Kidney (tissue), 14 donors: Measurements from ENCODE around the gene TMEM109. TPM values are rescaled to one million over a fixed set of nuclear protein-coding genes. Genes with fewer than 3 reads are reported as not detected.

Experiments
- DNase-seq, 5 donors: peaks; one replicate each; pipeline ENCODE4 v3.0.0-alpha.2; 2013 to 2020
- FAIRE-seq: peaks from 2 replicates; lab custom pipeline; 2012; peaks lifted over from hg19 to GRCh38; lab: Jason Lieb, UNC
- H3K27ac ChIP-seq, 2 donors: one replicate each; pipeline ENCODE4 v1.7.0; 2013; ENCODE audit warnings: low read depth in 2 of 2, low read length in 2 of 2, inconsistent platforms in 1 of 2
- H3K27me3 ChIP-seq: one replicate; pipeline ENCODE4 v1.7.1; 2013; ENCODE audit warnings: low read length, inconsistent platforms; ENCODE audit not compliant: control insufficient read depth, insufficient read depth
- H3K36me3 ChIP-seq, 3 donors: one replicate each; pipeline versions ENCODE4 v1.7.0 to v1.7.1; 2013; ENCODE audit warnings: low read length in 3 of 3, control low read depth in 1 of 3, inconsistent platforms in 1 of 3; ENCODE audit not compliant: insufficient read depth in 3 of 3, control insufficient read depth in 2 of 3
- H3K4me1 ChIP-seq, 3 donors: one replicate each; pipeline versions ENCODE4 v1.7.0 to v1.7.1; 2013; ENCODE audit warnings: low read length in 3 of 3, inconsistent platforms in 1 of 3, low read depth in 1 of 3; ENCODE audit not compliant: control insufficient read depth in 2 of 3, insufficient read depth in 2 of 3
- H3K4me3 ChIP-seq, 3 donors: one replicate each; pipeline versions ENCODE4 v1.7.0 to v1.8.1; 2013; ENCODE audit warnings: low read length in 3 of 3, control low read depth in 1 of 3, inconsistent platforms in 1 of 3
- H3K9ac ChIP-seq, 3 donors: one replicate each; pipeline versions ENCODE4 v1.7.0 to v1.7.1; 2013; ENCODE audit warnings: low read length in 3 of 3, control low read depth in 1 of 3, inconsistent platforms in 1 of 3
- H3K9me3 ChIP-seq, 3 donors: one replicate each; pipeline versions ENCODE4 v1.7.0 to v1.7.1; 2013; ENCODE audit warnings: low read length in 3 of 3, control low read depth in 1 of 3, inconsistent platforms in 1 of 3; ENCODE audit not compliant: control insufficient read depth in 2 of 3, insufficient read depth in 1 of 3
- CTCF ChIP-seq: IDR thresholded peaks from 3 replicates; pipeline ENCODE4 v1.5.1; 2012; ENCODE audit warnings: mild to moderate bottlenecking, moderate library complexity, borderline replicate concordance; ENCODE audit not compliant: insufficient read depth; ENCODE audit errors: extremely low read depth
- intact Hi-C: fragments of 100-400 bp; cut with DNase I; formaldehyde crosslinking; loops from one replicate; pipeline ENCODE4 v1.11.1; 2022
- polyA plus RNA-seq: library from polyadenylated mRNA; stranded (reverse); fragments of 350-450 nt; fragmentation: Illumina TruSeq; extraction: RNeasy Lipid Tissue Mini Kit (QIAGEN cat#74804); gene quantifications from one replicate; pipeline ENCODE4 v1.2.3, GENCODE V29; 2014; ENCODE audit warnings: low read depth, low replicate concordance; ENCODE audit not compliant: insufficient read depth
- total RNA-seq: library from RNA; stranded (reverse); fragmentation: NEBNext Ultra II Directional; extraction: Animal tissue kit (Norgen Biotek cat#: 25700); gene quantifications from one replicate; pipeline ENCODE4 v1.2.1, GENCODE V29; 2021
- donor health status: control.
- donor health status: control.
- donor health status: control.
- donor health status: control.
- donor health status: control.
- donor health status: DM: yes; HTN: yes; CAD: no.
- donor health status: Normal renal cell carcinoma (clear cell type).

Gene TMEM109
- total and polyA plus RNA-seq, 2 donors from 2014 or later = 130 to 139 TPM

- Histone ChIP-seq H3K4me3 (no peak within 1 kb of the TSS), H3K9me3 (no peaks in the 10 kb centered on the region), H3K4me1 (no peaks in the 10 kb centered on the region), H3K36me3 (no peaks in the 10 kb centered on the region), H3K27me3 (no peaks in the 10 kb centered on the region), H3K9ac (no peak within 1 kb of the TSS), H3K27ac (no peak within 1 kb of the TSS)
- DNase-seq (peak in 3 of 5 donors; percentile 37 to 55 (median 51)), FAIRE-seq (no peak)
- intact Hi-C loops = no loop called here
- no peak for TF ChIP-seq CTCF
Measured at GRCh38 chr11:60866911-60867870, 46.8 kb upstream of the TMEM109 start, which contains the start of gene ZP1. ZP1 (plus strand) TSS chr11:60867542; CDS start chr11:60867562, 20 bp downstream.

DNA sequence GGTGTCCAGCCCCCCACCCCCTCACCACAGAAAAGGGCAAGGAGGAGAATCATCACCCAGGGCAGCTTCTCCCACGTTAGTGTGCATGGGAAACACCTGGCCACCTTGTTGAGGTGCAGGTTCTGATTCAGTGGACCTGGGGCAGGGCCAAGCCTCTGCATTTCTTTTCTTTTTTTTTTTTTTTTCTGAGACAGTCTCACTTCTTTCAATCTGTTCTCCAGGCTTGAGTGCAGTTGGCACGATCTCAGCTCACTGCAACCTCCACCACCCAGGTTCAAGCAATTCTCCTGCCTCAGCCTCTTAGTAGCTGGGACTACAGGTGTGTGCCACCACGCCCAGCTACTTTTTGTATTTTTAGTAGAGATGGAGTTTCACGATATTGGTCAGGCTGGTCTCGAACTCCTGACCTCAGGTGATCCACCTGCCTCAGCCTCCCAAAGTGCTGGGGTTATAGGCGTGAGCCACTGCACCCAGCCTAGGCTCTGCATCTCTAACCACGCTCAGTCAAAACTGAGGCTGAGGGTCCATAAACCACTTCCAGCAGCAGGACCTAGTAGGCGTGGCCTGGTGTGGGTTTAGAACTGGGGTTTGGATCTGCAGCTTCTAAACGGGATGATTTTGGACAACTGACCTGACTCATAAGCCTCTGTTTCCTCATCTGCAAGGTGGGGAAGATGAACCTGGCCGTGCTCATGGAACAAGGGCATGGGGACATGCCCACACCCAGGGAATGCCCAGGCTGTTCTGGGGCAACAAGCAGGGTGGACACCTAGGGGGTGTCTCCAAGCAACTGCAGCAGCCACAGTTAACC, 45.9 kb upstream of the TMEM109 start:
- H3K27me3 ChIP-seq = no peaks in the 10 kb centered on the region
- DNase-seq (no peak), FAIRE-seq (no peak)
- H3K9me3 ChIP-seq = no peaks in the 10 kb centered on the region
- H3K27ac ChIP-seq = no peak overlapping the region
- no peak for TF ChIP-seq CTCF
- intact Hi-C loops = no loop called here
- no peak overlapping the region for H3K4me3 ChIP-seq
- H3K4me1 ChIP-seq = no peaks in the 10 kb centered on the region
- no peaks in the 10 kb centered on the region for H3K36me3 ChIP-seq
- H3K9ac ChIP-seq = no peak overlapping the region

DNA sequence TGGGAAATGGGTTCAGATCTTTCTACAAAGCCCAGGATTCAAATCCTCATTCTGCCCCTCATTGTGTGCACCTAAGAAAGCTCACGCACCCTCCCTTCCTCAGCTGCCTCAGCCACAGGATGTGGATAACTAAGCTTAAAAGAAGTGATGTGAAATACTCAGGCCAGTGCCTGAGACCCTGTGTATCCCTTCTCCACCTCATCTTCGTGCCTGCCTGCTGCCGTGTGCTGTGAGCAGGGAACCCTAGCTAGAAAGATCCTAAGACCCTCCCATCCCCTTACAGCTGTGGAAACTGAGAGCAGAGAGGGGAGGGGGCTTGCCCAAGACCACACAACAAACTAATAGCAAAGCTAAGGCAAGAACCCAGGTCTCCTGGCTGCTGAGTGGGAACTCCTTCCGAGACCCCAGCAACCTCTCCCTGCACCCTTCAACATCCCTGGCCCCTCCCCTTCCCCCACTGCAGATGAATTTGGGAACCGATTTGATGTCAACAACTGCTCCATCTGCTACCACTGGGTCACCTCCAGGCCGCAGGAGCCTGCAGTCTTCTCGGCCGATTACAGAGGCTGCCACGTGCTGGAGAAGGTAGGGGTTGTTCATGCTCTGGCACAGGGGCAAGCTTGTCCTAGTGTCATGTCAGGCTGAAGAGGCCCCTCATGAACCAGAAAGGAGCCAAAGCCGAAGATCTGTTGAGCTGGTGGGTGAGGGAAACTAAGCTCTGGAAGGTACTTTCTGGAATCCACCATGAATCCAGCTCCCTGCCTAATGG, 45.1 kb upstream of the TMEM109 start:
- DNase-seq = no peak
- H3K4me3 ChIP-seq = no peak overlapping the region
- no peak for TF ChIP-seq CTCF
- H3K27ac ChIP-seq = no peak overlapping the region
- no peaks in the 10 kb centered on the region for H3K9me3 ChIP-seq
- intact Hi-C loops = no loop called here
- no peaks in the 10 kb centered on the region for H3K4me1 ChIP-seq
- H3K27me3 ChIP-seq = no peaks in the 10 kb centered on the region
- FAIRE-seq = no peak
- no peaks in the 10 kb centered on the region for H3K36me3 ChIP-seq
- H3K9ac ChIP-seq = no peak overlapping the region
